Fibroblast of villous mesenchyme (primary cell): ENCODE results near the gene BBS12. TPM values are rescaled to one million over a fixed set of nuclear protein-coding genes. Genes with fewer than 3 reads are reported as not detected.

Experiments used
- DNase-seq: peaks from one replicate; pipeline ENCODE4 v3.0.0-alpha.2; 2010; ENCODE audit warnings: low read depth
- H3K4me3 ChIP-seq: 2 replicates; pipeline ENCODE4 v1.5.1; 2011; ENCODE audit warnings: low read depth, mild to moderate bottlenecking, low read length
- total RNA-seq: library from RNA; depleted of rRNA; stranded (reverse); fragments of >200 nt; gene quantifications from 2 replicates; pipeline ENCODE4 v1.2.3, GENCODE V29; 2012
- TF ChIP-seq, protein P1 (sequence below): IDR thresholded peaks from 2 replicates; pipeline ENCODE4 v1.5.1; 2012; ENCODE audit warnings: low read depth, mild to moderate bottlenecking, low read length; ENCODE audit not compliant: insufficient read depth

Gene BBS12
- total RNA-seq, 1 donor, result 4.7 TPM

DNA sequence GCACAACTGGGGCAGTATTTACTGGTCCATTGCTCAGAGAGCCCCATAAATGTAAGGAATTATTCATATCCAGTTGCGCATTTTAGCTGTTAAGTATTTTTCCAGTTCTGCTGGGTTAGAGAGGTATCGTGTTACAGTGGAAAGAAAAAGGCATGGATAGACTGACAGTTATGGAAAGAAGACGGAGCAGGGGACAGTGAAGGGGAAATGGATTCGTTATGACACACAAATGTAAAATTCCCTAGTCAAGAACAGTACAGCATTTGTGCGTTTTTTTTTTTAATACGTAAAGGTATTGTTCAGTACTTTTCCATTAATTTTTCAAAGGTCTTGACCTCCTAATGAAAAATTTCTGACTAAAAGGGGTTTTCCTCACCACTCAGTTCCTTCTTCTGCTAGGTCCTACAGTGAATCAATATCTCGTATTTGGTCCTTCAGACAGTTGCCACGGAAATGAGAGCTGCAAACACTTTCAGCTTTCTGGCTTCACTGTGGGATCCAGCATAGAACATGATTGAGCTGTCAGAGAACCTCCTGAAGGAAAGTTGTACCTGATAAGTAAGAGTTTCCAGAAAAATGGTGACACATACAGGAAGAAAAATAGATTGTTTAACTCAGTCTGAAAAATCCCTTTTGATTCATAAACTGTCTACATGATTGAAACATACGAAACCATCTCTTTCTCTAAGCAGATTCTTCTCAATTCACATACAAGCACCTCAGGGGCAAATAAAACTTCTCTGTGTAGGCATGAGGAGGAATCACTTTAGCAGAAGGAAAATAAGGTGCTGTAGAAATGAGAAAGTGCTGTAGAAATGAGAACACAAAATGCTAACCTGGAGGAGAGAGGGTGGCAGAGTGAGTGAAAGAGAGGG, 21.8 kb upstream of the BBS12 start:
- TF ChIP-seq, protein P1, sequence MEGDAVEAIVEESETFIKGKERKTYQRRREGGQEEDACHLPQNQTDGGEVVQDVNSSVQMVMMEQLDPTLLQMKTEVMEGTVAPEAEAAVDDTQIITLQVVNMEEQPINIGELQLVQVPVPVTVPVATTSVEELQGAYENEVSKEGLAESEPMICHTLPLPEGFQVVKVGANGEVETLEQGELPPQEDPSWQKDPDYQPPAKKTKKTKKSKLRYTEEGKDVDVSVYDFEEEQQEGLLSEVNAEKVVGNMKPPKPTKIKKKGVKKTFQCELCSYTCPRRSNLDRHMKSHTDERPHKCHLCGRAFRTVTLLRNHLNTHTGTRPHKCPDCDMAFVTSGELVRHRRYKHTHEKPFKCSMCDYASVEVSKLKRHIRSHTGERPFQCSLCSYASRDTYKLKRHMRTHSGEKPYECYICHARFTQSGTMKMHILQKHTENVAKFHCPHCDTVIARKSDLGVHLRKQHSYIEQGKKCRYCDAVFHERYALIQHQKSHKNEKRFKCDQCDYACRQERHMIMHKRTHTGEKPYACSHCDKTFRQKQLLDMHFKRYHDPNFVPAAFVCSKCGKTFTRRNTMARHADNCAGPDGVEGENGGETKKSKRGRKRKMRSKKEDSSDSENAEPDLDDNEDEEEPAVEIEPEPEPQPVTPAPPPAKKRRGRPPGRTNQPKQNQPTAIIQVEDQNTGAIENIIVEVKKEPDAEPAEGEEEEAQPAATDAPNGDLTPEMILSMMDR, result no peak
- DNase-seq, result peak; percentile 55
- H3K4me3 ChIP-seq, result no peak overlapping the region

DNA sequence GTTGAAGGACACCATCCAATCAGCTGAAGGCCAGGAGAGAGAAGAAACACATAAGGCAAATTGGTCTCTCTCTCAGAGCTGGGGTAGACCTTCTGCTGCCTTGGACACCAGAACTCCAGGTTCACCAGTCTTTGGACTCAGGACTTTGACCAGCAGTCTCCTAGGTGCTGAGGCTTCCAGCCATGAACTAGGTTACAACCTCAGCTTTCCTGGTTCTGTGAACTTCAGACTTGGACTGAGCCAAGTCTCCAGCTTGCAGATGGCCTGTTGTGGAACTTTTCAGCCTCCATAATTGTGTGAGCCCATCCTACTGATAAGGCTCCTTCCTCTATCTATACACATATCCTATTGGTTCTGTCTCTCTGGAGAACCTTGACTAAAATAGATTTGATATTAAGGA, 20.6 kb upstream of the BBS12 start:
- DNase-seq, result no peak
- TF ChIP-seq, protein P1, result no peak
- no peak overlapping the region for H3K4me3 ChIP-seq

DNA sequence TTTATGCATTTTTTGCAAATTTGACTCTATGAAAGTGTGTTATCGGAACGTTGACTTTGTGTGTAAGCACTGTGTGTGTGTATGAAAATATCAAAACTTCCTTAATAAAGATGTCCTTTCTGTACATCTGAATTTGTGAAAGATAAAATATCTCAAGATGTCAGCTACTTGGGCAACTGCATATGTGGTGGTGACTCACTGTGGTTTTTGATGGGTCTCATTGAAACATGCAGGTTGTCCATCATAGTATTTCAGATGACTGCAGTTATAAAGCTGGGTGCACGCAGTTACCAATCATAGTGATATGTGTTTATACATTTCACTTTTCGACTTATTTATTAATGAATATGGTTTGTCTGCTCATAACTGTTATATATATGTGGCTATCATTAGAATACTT, 19.7 kb upstream of the BBS12 start:
- no peak overlapping the region for H3K4me3 ChIP-seq
- TF ChIP-seq, protein P1, result no peak
- no peak for DNase-seq

DNA sequence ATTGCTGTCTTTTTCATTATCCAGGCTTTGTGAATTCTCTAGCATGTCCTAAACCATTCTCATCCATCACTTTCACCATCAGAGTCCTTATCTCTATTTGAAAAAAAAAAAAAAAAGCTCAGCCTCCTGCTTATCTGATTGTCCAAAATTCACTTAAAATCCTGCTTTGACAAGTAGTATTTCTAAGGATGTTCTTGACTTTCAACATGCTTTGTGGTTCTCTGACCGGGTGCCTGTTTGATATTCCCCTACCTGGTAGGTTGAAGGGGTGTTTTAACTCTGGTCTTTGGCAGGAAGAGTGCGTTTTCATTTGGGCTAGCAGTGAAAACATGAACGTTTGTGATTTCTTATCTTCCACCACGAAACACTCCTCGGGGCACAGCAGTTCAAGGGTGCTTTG, 17.3 kb upstream of the BBS12 start:
- no peak overlapping the region for H3K4me3 ChIP-seq
- TF ChIP-seq, protein P1, result no peak
- DNase-seq, result no peak

DNA sequence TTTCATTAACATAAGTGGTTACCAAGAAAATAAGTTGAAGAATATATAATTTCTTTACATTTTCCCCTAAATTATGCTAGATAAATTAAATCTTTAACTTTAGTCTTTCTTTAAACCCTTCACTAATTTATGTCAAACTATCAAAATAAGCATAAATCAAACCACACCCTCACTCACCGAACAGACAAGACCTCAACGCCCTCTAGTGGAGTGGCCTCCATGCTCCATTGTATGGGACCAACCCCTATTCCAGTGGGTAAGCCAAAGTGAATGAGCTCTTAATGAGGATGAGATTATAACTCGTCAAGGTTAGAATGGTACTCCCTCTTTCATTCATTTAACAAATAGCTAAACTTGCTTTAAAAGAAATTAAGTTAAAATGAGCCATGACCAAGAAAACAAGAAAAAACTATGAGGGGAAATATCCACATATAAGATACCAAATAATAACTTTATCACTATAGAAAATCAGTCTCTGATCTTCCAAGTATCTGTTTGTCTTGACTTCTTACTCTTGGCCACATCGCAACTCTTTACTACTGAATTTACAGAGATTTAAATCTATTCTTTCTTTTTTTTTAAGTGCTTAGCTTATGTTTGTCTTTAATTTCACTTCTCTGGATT, 15.6 kb upstream of the BBS12 start:
- peak; percentile 67 for DNase-seq
- TF ChIP-seq, protein P1, result peak; percentile 92
- H3K4me3 ChIP-seq, result no peak overlapping the region

DNA sequence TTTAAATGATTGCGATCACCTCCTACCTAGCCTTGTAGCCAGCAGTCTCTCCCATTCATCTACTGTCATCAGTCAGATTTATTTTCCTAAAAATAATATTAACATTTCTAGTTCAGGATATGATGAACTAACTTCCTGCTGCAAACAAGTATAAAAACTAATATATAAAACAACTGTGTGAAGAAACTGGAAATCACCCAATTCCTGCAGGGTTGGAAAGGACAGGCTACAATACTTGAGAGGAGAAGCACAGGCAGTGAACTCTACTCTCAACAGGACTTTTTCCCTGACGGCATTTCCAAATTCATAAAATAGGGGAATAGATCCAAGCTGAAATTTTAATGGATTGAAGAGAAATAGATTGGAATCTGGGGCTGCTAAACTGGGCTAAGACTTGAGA, 14.2 kb upstream of the BBS12 start:
- TF ChIP-seq, protein P1, result no peak
- H3K4me3 ChIP-seq, result no peak overlapping the region
- no peak for DNase-seq
